Fibroblast of skin of right biceps (primary cell): ENCODE data around the gene P2RY10.
"Not testable (repeated sequence)": the region's sequence is repeated elsewhere in the genome, so short reads cannot be mapped to it uniquely, and the experiment has no call there.

Experiments
- DNase-seq: peaks from one replicate; pipeline ENCODE4 v3.0.0-alpha.2; 2013

Gene P2RY10, protein sequence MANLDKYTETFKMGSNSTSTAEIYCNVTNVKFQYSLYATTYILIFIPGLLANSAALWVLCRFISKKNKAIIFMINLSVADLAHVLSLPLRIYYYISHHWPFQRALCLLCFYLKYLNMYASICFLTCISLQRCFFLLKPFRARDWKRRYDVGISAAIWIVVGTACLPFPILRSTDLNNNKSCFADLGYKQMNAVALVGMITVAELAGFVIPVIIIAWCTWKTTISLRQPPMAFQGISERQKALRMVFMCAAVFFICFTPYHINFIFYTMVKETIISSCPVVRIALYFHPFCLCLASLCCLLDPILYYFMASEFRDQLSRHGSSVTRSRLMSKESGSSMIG

DNA sequence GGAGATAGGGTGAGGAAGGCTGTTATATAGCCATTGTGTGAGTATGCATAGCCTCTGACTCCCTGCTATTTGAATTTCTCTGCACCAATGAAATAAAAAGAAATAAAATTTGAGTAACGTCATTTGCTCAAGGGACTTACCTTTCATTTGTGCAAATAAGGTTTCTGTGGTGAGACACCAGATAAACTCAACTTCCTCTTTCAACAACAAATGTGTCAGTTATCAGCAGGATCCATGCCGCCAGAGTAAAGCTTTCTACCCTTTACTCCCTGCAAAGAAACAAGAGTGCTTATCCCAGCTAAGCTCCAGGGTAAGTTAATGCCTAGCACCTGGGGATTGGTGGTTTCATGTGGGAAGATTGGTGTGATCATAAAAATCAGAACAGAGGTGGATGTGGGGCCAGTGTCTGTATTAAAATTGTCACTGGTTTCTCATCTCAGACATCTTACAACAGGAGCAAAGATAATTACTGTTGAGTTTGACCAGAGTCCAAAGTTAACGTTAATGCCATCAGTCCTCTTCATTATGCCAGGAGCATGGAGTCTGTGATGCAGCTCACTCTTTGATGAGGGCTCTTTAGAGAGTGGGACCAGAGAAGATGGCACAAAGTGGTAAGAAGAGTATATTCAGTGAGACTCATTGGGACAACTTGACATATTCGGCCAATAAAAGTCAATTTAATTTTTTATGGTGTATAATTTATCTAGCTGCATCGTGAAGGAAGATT, at the start of gene P2RY10:
Gene P2RY10, plus strand, starts transcription at position 206 of the 727 bp plus-strand sequence. CDS start 15,130 bp downstream, outside the sequence.
- no peak for DNase-seq

DNA sequence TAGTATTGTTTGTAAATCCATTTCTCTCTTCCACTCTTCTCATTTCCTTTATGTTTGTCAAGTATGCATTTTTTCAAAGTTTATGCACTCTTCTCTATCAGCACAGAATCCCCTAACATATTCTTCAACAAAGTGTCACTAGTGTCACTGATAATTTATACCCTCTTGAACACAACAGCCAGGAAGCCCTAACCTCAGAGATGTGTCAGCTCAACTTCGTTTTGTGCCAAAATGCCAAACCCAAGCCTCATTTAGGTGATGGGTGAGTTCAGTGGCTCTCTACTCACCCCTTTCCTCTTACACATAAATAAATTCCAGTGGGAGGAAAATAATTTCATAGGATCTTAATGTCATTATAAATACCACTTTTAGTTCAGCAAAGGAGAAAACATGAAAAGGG, 22.4 kb upstream of the P2RY10 start:
- no peak for DNase-seq

DNA sequence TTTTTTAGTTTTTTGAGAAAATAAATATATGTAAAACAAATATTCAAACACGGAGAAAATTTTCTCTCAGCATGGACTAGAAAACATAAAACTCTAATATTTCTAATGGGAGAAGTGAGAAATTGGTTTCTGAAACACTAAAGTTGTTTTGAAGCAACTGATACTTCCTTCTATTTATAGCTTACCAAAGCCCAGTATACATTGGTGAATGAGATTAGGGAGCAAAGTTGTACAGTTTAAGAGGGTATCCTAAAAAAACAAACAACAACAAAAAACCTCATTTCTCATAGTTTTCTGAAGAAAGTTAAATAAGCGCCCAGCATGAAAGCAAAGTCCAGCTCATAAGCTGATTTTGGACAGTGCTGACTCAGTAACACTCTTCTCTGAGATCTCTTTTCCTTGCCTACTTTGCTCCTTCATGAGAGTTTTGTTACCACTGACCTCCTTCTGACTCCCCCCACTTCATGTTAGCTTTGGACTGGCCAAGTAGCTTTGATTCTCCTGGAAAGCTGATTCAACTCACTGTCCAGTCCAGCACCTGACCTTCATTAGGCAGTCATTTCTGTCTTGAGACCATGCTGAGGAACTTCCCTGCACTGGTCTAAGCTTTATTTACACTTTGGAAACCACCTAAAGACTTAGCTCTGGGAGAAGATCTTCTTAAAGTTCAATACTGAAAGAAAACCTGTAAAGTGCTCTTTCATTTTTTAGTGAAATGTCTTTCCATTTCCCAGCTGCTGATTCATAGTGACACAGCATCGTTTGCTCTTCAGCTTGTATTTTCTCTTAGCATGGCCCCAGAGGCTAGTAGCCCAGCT, 21.8 kb upstream of the P2RY10 start:
- no peak for DNase-seq

DNA sequence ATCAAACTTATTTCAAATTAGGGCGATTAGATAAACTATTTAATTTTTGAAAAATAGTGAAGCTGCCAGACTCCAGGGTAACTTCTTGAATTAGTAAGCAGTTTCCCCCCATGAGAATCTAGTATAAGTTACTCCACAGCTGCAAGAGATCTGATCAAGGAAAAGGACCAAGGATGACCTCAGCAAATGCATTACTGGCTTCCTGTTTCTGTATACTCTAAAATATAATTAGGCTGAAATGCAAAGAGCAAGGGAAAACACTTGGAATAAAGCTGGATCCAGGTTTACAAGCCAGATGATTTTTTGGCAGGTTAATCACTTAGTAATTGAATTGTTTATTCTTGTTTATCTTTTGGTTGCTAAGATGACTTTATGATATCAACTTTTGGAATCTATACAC, 13.4 kb upstream of the P2RY10 start:
- no peak for DNase-seq

DNA sequence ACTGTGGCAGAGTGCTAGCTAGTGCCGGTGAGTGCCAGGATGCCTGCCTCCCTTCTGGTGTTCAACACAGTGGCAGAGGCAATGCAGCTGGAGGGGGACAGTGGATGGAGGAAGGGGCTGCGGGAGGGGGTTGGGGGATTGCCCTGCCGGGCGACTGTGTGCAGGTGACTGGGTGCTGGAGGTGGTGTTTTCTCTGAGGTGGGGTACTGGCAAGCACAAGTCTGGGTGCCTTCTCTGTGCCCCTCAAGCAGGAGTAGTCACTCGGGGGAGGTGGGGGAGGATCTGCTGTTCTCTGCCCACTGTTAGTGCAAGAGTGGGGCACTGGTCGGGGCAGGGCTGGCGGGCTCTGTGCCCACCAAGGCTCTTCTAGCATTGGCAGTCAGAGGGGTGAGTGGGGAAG, 10.3 kb upstream of the P2RY10 start:
- DNase-seq, result no peak

DNA sequence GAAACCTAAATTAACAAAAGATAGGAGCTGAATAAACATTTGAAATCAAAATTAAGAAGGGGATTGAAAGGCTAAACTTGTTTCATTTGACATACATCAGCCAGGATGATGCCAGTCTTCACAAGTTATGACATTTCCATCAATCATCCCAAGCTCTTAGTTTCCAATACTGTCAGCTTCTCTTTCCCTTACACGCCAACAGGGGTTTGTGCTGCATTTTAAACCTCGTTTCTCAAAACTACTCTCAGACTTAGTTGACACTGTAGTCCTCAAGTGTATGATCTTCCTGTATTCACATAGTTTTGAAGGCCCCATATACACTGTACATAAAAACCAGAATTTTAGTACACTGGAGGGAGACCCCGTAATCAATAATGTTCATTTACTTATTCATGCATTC, 840 bp upstream of the P2RY10 start:
- no peak for DNase-seq

DNA sequence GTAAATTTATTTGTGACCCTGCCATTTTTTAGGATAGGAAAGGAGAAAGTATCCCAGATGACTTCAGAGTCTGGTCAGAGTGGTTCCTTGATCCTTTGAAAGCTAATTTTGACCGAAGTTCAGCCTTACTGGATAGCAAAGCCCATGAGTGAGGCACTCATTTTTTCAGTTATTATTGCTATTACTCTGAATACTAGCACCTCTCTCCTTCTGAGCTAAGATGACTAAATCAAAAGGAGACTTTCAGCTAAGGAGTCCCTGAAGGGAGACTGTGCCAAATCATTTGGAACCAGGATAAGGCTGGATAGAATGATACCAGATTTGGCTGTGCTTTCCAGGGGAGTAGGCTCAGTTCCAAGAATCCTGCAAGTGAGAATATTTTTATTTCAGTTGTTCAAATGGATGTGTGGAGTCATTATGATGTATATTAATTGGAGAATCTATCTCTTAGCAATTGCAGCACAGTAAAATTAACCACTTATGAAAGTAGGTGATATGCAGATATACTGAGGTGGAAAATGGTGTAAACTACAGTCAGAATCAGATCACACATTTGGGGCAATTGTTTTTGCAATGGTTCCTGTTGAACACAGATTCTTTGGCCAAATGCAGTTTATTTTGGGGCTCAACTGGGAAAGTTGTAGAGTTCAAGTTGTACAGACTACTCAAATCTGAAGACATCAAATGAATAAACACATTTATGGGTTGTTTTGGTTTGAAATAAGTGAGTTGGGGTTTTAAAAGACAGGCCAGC, 1.2 kb downstream of the P2RY10 start:
- DNase-seq, result no peak

DNA sequence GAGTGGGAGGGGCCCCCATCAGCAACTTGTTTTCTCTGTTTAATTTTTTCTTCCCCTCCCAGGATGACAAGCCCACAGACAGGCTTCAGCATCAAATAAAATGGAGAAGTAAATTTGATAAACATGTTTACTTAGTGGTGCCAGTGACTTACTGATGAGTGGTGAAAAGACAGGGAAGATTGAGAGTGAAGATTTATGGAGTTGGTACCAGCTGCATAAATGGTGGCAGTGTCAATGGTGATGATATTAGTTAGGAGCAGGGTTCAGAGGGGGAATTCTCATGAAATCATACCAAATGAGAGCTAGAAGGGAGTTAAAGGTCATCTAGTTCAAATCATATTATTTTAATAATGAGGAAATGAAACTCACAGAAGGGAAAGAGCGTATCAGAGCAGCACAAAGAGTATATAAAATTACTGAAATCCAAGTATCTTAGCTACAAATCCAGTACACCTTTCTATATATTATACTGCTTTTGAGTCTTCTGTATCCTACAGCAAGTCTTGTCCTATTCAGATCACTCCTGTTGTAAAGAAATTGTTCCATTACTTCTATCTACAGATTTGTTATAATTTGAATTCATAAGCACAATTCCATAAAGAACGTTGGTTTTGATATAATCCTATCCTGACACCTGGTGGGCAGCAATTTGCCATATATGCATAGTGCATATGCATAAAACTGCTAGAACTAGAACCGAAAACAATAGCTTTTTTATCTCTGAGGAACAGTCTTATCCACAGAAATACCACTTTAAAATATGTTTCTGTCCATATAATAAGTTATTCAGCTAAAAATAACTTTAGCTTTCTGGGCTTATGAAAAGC, 5.0 kb downstream of the P2RY10 start:
- no peak for DNase-seq

DNA sequence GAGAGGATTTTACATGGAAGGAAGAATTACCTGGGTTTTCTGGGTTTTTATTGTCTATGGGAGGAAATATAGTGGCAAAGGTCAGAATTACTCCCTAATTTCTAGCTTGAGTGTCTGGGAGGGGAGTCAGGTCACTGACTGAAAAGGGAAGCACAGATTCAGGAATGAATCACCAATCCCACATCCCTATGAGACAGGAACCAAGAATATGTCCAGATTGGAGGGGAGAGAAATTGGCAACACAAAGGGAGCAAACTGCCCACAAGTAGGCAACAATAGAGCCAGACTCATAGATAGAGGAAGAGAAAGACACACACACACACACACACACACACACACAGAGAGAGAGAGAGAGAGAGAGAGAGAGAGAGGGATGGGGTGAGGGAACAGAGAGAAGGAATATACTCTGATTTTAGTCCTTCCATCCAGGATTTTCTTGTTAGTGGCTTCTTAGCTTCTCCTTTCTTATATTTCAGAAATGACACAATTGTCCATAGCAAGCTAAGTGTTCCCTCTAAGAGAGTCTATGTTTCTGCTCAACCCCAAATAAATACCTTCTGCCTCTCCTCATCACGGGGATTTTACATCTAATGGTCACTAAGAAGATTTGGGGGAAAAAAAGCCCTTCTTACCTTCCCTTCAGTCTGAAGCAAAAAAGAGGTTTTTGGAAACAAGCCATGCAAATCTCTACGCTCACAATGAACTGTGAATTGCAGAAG, 12.0 kb downstream of the P2RY10 start:
- no peak for DNase-seq

DNA sequence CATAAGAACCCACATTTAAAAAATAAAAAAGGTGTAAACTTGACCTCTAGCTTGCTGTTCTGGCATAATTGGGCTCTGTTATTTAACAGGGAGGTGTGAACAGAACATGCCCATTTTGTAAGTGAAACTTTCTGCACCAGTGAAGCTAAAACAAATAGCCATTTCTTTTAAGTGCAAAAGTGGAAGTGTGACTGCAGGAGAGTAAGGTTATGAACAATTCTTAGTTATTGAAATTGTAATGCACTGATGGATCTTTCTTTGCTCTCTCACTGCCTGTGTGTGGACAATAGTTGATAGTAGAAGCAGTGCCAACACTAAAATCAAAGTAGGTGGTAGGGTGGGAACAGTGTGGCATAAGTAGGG, 12.6 kb downstream of the P2RY10 start:
- no peak for DNase-seq

DNA sequence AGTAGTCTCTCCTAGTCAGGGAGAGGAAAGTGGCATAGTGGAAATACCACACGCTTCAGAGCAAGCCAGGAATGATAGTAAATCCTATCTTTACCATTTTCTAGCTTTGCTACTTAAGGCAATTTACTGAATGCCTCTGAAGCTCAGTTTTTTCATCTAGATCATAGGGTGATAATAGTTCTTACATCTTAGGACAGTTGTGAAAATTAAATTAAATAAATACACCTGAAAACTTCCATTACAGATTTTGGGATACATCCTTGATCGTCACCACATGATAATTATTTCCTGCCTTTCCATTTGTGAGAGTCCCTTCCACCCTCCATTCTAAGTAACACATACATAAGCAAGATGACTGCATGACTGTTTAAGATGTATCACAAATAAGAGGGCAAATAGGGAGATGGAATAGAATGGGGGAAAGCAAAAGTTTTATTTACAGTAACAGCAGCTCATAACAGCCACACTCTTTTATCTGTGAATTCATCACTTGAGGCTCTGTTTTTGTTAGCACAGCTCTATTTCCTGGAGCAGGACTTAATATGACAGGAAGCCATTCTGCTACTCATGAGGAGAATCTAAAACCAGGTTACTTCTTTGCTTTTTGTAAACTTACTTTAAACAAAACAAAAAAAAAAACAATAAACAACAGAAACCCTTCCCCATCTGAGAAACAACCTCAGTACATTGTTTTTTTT, 13.4 kb downstream of the P2RY10 start:
- no peak for DNase-seq

DNA sequence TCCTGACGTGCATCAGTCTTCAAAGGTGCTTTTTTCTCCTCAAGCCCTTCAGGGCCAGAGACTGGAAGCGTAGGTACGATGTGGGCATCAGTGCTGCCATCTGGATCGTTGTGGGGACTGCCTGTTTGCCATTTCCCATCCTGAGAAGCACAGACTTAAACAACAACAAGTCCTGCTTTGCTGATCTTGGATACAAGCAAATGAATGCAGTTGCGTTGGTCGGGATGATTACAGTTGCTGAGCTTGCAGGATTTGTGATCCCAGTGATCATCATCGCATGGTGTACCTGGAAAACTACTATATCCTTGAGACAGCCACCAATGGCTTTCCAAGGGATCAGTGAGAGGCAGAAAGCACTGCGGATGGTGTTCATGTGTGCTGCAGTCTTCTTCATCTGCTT, 15.7 kb downstream of the P2RY10 start:
- no peak for DNase-seq

DNA sequence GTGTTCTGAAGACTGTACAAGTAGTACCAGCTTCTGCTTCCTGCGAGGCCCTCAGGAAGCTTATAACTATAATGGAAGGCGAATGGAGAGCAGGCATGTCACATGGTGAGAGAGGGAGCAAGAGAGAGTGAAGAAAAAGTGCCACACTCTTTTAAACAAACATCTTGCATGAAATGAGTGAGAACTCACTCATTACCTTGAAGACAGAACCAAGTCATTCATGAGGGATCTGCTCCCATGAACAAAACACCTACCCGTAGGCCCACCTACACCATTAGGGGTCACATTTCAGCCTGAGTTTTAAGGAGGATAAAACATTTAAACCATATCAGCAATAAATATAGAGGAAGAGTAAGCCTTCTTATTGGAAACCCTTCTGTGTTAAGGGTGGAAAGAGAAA, 19.4 kb downstream of the P2RY10 start:
- no peak for DNase-seq

DNA sequence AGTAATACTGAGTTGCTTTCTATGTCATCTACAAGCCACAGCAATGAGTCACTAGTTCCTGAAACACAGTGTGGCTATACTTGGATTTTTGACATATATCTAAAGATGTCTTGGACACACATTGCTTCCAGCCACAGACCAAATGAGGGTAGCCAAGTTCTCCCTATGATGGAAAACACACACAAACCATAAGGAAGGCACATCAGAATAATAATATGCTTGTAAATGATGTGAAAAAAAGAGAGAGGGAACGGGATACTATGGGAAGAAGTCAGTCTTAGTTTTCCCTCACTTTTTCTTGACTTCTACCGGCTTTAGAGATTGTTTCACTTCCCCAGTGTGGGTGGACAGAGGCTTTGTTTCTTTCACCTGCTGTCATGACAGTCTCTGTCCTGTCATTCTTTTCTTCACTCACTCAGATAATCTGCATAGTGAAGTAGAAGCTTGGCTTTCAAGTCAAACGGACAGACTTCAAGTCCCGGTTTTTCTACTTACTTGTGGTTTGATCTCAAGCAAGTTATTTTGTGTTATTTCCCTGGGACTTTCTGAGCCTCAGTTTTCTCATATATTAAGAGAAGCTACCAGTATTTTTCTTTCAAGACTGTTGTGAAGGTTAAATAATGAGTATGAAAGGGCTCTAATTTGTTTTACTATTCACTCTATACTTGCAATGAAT, 34.7 kb downstream of the P2RY10 start:
- DNase-seq, result peak; percentile 58

DNA sequence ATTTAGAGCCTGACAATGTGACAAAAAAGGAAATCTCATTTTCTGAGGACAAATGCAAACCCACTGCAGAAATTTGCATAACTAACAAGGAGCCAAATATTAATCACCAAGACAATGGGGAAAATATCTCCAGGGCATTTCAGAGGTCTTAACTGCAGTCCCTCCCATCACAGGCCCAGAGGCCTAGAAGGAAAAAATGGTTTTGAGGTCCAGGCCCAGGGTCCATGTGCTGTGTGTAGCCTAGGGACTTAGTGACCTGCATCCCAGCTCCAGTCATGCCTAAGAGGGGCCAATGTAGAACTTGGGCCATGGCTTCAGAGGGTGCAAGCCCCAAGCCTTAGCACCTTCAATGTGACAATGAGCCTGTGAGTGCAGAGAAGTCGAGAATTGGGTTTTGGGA, 44.2 kb downstream of the P2RY10 start:
- DNase-seq, result no peak

DNA sequence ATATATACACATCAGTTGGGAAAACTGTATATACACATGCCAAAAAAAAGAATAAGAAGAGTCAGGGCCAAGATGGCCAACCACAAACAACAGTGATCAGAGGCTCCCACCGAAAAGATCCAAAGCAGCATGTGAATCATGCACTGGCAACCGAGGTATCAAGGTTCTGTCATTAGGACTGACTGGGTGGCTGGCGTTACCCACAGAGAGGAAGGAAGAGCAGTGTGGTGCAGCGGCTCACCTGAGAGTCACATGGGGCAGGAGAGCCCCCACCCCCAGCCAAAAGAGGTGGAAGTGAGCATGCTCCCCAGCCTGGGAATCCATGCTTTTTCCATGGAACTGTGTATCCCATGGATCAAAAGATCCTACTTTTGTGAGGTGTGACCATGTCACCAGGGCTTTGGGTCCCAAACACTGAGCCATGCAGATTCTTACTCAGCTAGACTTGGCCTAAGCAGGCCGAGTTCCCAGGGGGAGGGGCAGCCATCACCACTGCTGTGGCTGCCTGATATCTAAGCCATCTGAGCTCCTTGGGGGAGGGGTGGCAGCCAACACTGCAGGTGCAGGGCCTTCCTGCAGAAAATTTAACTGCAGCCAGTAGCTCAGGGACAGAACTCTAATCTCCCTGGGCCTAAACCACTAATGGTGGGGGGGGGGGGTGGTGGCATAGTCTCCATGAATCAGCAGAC, 52.8 kb downstream of the P2RY10 start:
- no peak for DNase-seq

DNA sequence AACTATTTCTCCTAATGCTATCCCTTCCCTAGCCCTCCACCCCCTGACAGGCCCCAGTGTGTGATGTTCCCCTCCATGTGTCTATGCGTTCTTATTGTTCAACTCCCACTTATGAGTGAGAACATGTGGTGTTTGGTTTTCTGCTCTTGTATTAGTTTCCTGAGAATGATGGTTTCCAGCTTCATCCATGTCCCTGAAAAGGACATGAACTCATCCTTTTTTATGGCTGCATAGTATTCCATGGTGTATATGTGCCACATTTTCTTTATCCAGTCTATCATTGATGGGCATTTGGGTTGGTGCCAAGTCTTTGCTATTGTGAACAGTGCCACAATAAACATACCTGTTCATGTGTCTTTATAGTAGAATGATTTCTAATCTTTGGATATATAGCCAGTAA, 62.3 kb downstream of the P2RY10 start:
- DNase-seq, result not testable (repeated sequence)
